Natural killer cell (primary cell): ENCODE measurements around the gene DBT. TPM values are rescaled to one million over a fixed set of nuclear protein-coding genes. Genes with fewer than 3 reads are reported as not detected.

ENCODE experiments used
- ATAC-seq, 3 donors: fragments of 150-1000 bp in 2 of 3; fragments of 200-7000 bp in 1 of 3; cut with Tn5 transposase; 1 replicate in 1 of 3; 2 replicates in 2 of 3; pipeline ENCODE4 v1.10.0; 2021; ENCODE audit warnings: mild to moderate bottlenecking in 2 of 3, moderate library complexity in 2 of 3
- DNase-seq, 2 donors: peaks; one replicate each; pipeline versions ENCODE4 v3.0.0 to v3.0.0-alpha.2; 2013 to 2021; ENCODE audit warnings: mixed read lengths in 1 of 2
- H3K27ac ChIP-seq: one replicate; pipeline ENCODE4 v1.5.1; 2013; ENCODE audit warnings: mild to moderate bottlenecking, low read length
- H3K27me3 ChIP-seq: one replicate; pipeline ENCODE4 v1.6.1; 2013; ENCODE audit warnings: low read length; ENCODE audit not compliant: control insufficient read depth, insufficient read depth
- H3K36me3 ChIP-seq: one replicate; pipeline ENCODE4 v1.6.1; 2013; ENCODE audit warnings: low read length; ENCODE audit not compliant: control insufficient read depth, insufficient read depth
- H3K4me1 ChIP-seq: one replicate; pipeline ENCODE4 v1.6.1; 2013; ENCODE audit warnings: low read length; ENCODE audit not compliant: control insufficient read depth, insufficient read depth
- H3K4me3 ChIP-seq: one replicate; pipeline ENCODE4 v1.5.1; 2013; ENCODE audit warnings: low read length
- H3K9me3 ChIP-seq: one replicate; pipeline ENCODE4 v1.6.1; 2013; ENCODE audit warnings: low read length; ENCODE audit not compliant: control insufficient read depth, insufficient read depth
- H3K27ac Mint-ChIP-seq, 2 donors: one replicate each; pipeline ENCODE4 v1.8.0; 2022; ENCODE audit warnings: mild to moderate bottlenecking in 2 of 2, mixed read lengths in 2 of 2, moderate library complexity in 1 of 2
- H3K27me3 Mint-ChIP-seq, 2 donors: one replicate each; pipeline ENCODE4 v1.8.0; 2022; ENCODE audit warnings: low read depth in 2 of 2, mixed read lengths in 2 of 2
- H3K36me3 Mint-ChIP-seq: one replicate; pipeline ENCODE4 v1.8.0; 2022; ENCODE audit warnings: mixed read lengths
- H3K4me1 Mint-ChIP-seq, 2 donors: one replicate each; pipeline ENCODE4 v1.8.0; 2022; ENCODE audit warnings: mixed read lengths in 2 of 2
- H3K4me3 Mint-ChIP-seq: one replicate; pipeline ENCODE4 v1.8.0; 2022; ENCODE audit warnings: mild to moderate bottlenecking, moderate library complexity, mixed read lengths
- H3K9me3 Mint-ChIP-seq, 2 donors: one replicate each; pipeline ENCODE4 v1.8.0; 2022; ENCODE audit warnings: mixed read lengths in 2 of 2
- WGBS: methylation state at CpG from one replicate; pipeline ENCODE4 v1.1.7; 2013; ENCODE audit warnings: missing lambda C conversion rate; ENCODE audit not compliant: insufficient coverage; 5-methylcytosine and 5-hydroxymethylcytosine counted together
- intact Hi-C: fragments of 100-400 bp; cut with micrococcal nuclease; formaldehyde crosslinking; loops from one replicate; pipeline ENCODE4 v1.14.2; 2022
- total RNA-seq, 4 donors: library from RNA; stranded (reverse); fragments of 120-200 nt in 1 of 4; gene quantifications; one replicate each; pipeline versions ENCODE4 v1.2.3 to v1.2.4, GENCODE V29; 2013 to 2022
- TF ChIP-seq, protein P1 (sequence below): fragments of 200-600 bp; IDR thresholded peaks from one replicate; pipeline ENCODE4 v1.8.0; 2022; ENCODE audit warnings: antibody characterized with exemption

Gene DBT
- total RNA-seq, 3 donors from 2014 or later (not counting 1 experiment from before 2014, with no cell fraction given) = 9.9 to 11.5 (median 10.2) TPM

DNA sequence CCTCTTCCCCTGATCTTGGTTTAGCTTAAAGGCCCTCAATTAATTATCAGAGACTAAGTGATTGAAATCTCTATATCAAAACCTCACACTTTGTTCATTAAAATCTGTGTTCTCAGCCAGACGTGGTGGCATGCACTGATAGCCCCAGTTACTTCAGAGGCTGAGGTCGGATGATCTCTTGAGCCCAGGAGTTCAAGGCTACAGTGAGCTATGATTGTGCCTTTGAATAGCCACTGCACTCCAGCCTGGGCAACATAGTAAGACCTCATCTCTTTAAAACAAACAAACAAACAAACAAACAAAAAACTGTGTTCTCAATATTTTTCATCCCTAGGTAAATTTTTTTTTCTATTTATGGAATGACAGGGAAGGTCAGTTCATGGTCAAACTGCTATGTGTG lies 98.0 kb downstream of the DBT start:
- Histone ChIP-seq H3K4me1 (no peaks in the 10 kb centered on the region), H3K4me3 (no peak overlapping the region), H3K36me3 (peaks cover 33% of the 10 kb centered on the region), H3K27ac (no peak overlapping the region), H3K9me3 (no peaks in the 10 kb centered on the region), H3K27me3 (no peaks in the 10 kb centered on the region)
- Mint-ChIP-seq H3K27ac (peak overlapping the region in 1 of 2 donors; percentile 15), H3K9me3 (no peaks in the 10 kb centered on the region), H3K4me1 (peaks cover 0 to 8% of the 10 kb centered on the region in 2 donors), H3K36me3 (no peaks in the 10 kb centered on the region), H3K4me3 (no peak overlapping the region), H3K27me3 (no peaks in the 10 kb centered on the region)
- intact Hi-C loops = no loop called here
- WGBS = 84% methylated on average over 2 of the region's 2 CpGs
- ATAC-seq = no peak
- no peak for DNase-seq
- TF ChIP-seq, protein P1, sequence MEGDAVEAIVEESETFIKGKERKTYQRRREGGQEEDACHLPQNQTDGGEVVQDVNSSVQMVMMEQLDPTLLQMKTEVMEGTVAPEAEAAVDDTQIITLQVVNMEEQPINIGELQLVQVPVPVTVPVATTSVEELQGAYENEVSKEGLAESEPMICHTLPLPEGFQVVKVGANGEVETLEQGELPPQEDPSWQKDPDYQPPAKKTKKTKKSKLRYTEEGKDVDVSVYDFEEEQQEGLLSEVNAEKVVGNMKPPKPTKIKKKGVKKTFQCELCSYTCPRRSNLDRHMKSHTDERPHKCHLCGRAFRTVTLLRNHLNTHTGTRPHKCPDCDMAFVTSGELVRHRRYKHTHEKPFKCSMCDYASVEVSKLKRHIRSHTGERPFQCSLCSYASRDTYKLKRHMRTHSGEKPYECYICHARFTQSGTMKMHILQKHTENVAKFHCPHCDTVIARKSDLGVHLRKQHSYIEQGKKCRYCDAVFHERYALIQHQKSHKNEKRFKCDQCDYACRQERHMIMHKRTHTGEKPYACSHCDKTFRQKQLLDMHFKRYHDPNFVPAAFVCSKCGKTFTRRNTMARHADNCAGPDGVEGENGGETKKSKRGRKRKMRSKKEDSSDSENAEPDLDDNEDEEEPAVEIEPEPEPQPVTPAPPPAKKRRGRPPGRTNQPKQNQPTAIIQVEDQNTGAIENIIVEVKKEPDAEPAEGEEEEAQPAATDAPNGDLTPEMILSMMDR = no peak

GRCh38 chr1:100147875-100148274 lies 101.8 kb downstream of the DBT start:
- no peaks in the 10 kb centered on the region for H3K9me3 ChIP-seq
- H3K9me3 Mint-ChIP-seq = no peaks in the 10 kb centered on the region
- H3K27ac Mint-ChIP-seq = no peak overlapping the region
- peaks cover 69% of the 10 kb centered on the region for H3K36me3 ChIP-seq
- H3K4me1 ChIP-seq = no peaks in the 10 kb centered on the region
- no peak overlapping the region for H3K4me3 Mint-ChIP-seq
- H3K36me3 Mint-ChIP-seq = peaks cover 20% of the 10 kb centered on the region
- TF ChIP-seq, protein P1 = no peak
- ATAC-seq (no peak), DNase-seq (no peak)
- peaks cover 0 to 8% of the 10 kb centered on the region in 2 donors for H3K4me1 Mint-ChIP-seq
- no peaks in the 10 kb centered on the region for H3K27me3 Mint-ChIP-seq
- no peaks in the 10 kb centered on the region for H3K27me3 ChIP-seq
- no peak overlapping the region for H3K4me3 ChIP-seq
- WGBS = 88% methylated on average over 4 of the region's 4 CpGs
- H3K27ac ChIP-seq = no peak overlapping the region
- intact Hi-C loops = no loop called here

DNA sequence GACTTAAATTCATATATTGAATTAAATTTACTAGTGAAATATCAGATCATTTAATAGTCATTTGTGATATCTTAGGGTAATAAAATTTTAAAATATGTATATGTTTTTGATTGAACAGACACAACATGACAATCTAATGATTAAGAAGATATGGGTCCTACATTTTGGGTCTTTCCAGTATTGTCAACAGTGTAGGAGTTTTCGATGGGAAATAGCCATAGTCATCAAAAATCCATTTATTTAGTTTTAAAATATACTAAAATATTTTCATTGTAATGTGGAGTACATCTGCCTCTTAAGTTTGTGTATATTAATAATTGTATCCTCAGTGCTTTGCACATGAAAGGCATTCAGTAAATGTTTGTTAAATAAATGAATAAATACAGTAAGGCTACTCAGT lies 102.7 kb downstream of the DBT start:
- TF ChIP-seq, protein P1 = no peak
- DNase-seq (no peak), ATAC-seq (no peak)
- no CpG with 5 or more reads among the region's 1 CpG for WGBS
- Mint-ChIP-seq H3K27me3 (no peaks in the 10 kb centered on the region), H3K4me3 (no peak overlapping the region), H3K4me1 (peaks cover 2 to 8% of the 10 kb centered on the region in 2 donors), H3K9me3 (no peaks in the 10 kb centered on the region), H3K27ac (no peak overlapping the region), H3K36me3 (peaks cover 28% of the 10 kb centered on the region)
- H3K36me3 ChIP-seq = peaks cover 79% of the 10 kb centered on the region
- no peaks in the 10 kb centered on the region for H3K4me1 ChIP-seq
- H3K27ac ChIP-seq = no peak overlapping the region
- H3K9me3 ChIP-seq = no peaks in the 10 kb centered on the region
- no peak overlapping the region for H3K4me3 ChIP-seq
- intact Hi-C loops = no loop called here
- H3K27me3 ChIP-seq = no peaks in the 10 kb centered on the region

- H3K36me3 ChIP-seq = peaks cover 95% of the 10 kb centered on the region
- no peaks in the 10 kb centered on the region for H3K27me3 ChIP-seq
- WGBS = 100% methylated on average over 3 of the region's 3 CpGs
- peaks cover 41% of the 10 kb centered on the region for H3K36me3 Mint-ChIP-seq
- H3K4me3 ChIP-seq = no peak overlapping the region
- no peaks in the 10 kb centered on the region for H3K9me3 ChIP-seq
- H3K4me3 Mint-ChIP-seq = no peak overlapping the region
- H3K4me1 ChIP-seq = no peaks in the 10 kb centered on the region
- TF ChIP-seq, protein P1 = no peak
- no peak for DNase-seq
- H3K4me1 Mint-ChIP-seq = peaks cover 0 to 12% of the 10 kb centered on the region in 2 donors
- no peak for ATAC-seq
- H3K27me3 Mint-ChIP-seq = no peaks in the 10 kb centered on the region
- intact Hi-C loops = no loop called here
- H3K27ac ChIP-seq = no peak overlapping the region
- H3K27ac Mint-ChIP-seq = no peak overlapping the region
- H3K9me3 Mint-ChIP-seq = no peaks in the 10 kb centered on the region
Observed at GRCh38 chr1:100145116-100145515, 104.5 kb downstream of the DBT start.
